GM21786 (cell line): ENCODE data around the gene NHLH1.
A peak's percentile ranks its signal among the peaks of the same experiment; 100 is the strongest.

ENCODE experiments used
- ATAC-seq: cut with Tn5 transposase; IDR thresholded peaks from one replicate; pipeline ENCODE4 v1.9.1; 2021; ENCODE audit not compliant: unreplicated experiment

The NHLH1 gene

GRCh38 chr1:160366731-160367515 lies at the start of gene NHLH1:
NHLH1 (plus strand) TSS chr1:160367071; CDS start chr1:160370732, 3,661 bp downstream.
- ATAC-seq: no peak

DNA sequence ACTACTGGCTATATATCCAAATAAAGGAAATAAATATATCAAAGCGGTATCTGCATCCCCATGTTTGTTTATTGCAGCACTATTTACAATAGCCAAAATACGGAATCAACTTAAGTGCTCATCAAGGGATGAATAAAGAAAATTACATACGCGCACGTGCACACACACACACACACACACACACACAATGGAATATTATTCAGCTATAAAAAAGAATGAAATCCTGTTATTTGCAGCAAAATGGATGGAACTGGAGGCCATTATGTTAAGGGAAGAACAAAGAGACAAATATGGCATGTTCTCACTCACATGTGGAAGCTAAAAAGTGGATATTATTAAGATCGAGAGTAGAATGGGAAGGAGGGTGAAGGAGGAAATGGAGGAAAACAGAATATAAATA lies 44.0 kb upstream of the NHLH1 start:
- ATAC-seq: no peak

GRCh38 chr1:160325252-160325651 lies 41.6 kb upstream of the NHLH1 start:
- ATAC-seq: no peak

GRCh38 chr1:160326418-160326817 lies 40.5 kb upstream of the NHLH1 start:
- no peak for ATAC-seq

DNA sequence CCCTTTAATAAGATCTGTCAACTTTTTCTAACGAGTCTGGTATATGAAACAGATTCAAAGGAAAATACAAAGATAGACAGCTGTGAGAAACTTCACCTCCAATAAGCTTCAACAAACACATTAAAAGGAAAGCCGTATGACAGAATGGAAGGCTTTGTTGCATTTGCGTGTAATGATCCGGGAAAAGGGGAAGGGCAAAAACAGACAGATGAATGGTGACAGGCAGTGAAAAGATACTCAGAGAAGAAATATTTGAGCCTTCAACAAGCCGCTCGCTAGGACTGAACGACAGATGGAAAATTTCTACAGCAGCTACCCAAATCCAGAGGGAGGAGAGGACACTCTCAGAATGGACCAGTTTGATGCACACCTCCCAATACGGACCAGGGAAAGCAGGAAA lies 38.7 kb upstream of the NHLH1 start:
- ATAC-seq: no peak

- no peak for ATAC-seq
These were observed 36.8 kb upstream of the NHLH1 start for GRCh38 chr1:160330119-160330518.

GRCh38 chr1:160332516-160332915 lies 34.4 kb upstream of the NHLH1 start:
- no peak for ATAC-seq

GRCh38 chr1:160338580-160338979 lies 28.3 kb upstream of the NHLH1 start:
- no peak for ATAC-seq

- ATAC-seq: no peak
These were observed 26.7 kb upstream of the NHLH1 start for GRCh38 chr1:160340146-160340545.

GRCh38 chr1:160340866-160341265 lies 26.0 kb upstream of the NHLH1 start:
- no peak for ATAC-seq

- no peak for ATAC-seq
These were observed 24.3 kb upstream of the NHLH1 start for GRCh38 chr1:160342526-160342925.

DNA sequence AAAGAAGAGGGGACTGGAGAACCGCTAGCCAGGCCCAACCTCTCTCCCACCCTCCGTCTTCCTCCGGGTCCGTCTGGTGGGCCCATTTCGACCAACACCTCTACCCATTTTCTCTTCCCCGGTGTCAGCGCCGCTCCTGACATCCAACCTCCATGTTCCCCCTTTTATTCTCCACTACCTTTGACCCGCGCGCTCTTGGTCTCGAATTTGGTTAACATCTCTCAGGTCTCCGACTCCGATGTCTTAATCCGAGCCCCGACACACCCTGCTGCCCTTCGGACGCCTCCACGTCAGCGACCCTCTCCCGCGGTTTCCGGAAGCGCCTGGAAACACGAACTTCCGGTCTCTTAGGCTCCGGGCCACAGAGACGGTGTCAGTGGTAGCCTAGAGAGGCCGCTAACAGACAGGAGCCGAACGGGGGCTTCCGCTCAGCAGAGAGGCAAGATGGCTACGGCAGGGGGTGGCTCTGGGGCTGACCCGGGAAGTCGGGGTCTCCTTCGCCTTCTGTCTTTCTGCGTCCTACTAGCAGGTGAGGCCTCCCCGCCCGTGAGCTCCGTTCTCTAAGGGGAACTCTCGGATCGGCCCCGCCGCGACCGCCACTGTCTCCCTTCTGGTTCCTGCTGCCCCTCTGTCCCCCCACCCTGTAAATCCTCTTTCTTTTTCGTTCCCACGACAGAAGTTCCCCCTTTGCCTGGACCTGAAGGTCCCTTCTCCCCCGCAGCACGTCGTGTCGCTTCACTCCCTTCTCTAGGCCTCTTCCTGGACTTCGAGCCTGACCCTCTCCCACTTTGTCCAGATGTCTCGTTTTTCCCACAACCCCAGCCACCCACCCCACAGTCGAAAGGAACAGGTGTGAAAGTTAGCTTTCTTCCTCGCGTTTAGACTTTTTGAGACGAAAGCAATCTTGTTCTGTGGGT lies 23.7 kb upstream of the NHLH1 start, which contains the start of the genes COPA and NCSTN:
Gene COPA, minus strand, starts transcription at position 298 of the 917 bp plus-strand sequence. Its CDS starts 80 bp downstream, at position 218.
Gene NCSTN, plus strand, starts transcription at position 431 of the 917 bp plus-strand sequence. Its CDS starts 14 bp downstream, at position 445.
- ATAC-seq: peak; percentile 94

DNA sequence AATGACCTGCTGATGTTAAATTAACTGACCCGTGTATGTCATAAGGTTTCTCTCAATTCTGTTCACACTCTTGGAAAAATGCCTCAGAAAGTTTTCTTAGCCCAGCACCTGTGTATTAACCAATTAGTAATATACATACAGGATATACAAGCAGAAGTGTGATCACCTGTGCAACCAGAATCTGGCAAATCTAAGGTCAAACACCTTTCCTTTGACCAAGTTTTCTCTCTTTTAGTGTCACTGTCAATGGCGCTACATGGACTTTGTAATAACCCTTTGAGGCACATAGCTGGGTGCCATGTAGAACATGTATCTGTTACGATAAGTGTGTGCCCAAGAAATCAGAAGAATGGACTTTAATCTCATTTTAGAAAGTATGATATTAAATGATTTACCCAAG lies 22.6 kb upstream of the NHLH1 start:
- ATAC-seq: no peak

DNA sequence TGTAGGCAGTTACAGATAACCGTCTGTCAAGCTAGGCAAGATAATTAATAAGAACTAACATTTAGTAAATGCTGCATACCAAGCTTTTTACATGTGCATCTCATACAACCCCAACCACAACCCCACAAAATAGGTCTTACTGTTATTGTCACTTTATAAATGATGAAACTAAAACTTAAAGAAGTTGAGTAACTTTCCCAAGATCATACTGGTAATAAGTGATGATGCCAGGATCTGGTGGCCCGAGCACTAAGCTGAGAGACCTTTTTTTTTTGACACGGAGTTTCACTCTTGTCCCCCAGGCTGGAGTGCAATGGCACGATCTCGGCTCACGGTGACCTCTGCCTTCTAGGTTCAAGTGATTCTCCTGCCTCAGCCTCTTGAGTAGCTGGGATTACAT lies 21.9 kb upstream of the NHLH1 start:
- no peak for ATAC-seq

DNA sequence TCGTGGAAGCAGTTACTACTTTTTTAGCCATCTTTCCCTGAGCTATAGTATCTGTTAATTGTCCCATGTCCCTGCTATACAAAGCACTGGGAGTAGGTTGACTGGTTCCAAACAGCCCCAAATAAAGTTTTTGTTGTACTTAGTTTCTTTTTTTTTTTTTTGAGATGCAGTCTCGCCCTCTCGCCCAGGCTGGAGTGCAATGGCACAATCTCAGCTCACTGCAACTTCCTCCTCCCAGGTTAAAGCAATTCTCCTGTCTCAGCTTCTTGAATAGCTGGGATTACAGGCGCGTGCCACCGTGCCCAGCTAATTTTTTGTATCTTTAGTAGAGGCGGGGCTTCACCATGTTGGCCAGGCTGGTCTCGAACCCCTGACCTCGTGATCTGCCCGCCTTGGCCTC lies 20.4 kb upstream of the NHLH1 start:
- ATAC-seq: no peak

DNA sequence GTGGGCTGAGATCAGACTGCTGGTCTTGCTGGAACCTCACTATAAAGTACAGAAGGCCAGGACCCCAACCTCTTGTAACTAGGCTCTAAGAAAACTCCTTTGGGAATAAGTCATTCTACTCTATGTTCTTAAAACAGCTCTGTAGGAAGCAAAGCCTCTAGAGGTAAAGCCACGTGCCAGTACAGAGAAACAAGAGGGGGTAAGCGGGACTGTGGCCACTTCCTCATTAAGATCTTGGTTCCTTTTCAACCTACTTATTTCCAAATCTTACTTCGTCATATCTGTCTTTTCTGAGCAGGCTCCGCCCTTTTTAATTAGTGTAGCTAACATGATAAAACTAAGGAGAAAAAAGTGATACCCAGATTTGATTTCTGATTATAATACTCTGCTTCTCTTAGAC lies 19.9 kb upstream of the NHLH1 start:
- ATAC-seq: peak; percentile 37

- ATAC-seq: no peak
These were observed 15.2 kb upstream of the NHLH1 start for GRCh38 chr1:160351629-160352028.

DNA sequence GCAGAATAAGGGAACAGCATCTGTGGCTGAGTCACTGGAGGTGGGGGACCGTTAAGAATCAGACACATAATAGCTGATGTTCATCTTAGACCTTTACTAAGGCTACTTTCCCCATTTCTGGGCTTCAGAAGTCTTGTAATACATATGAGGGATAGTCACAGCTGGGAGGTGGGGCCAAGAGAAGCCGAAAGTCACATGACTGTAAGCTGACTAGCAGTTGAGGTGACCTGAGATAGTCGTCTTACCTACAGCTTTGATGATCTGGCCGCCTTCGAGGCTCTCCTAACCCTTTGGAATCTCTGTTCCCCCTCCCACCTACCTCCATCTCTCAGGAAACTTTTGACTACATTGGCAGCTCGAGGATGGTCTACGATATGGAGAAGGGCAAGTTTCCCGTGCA lies 14.3 kb upstream of the NHLH1 start:
- ATAC-seq: no peak

GRCh38 chr1:160353223-160353622 lies 13.6 kb upstream of the NHLH1 start:
- ATAC-seq: no peak

- no peak for ATAC-seq
These were observed 12.4 kb upstream of the NHLH1 start for GRCh38 chr1:160354388-160354985.

DNA sequence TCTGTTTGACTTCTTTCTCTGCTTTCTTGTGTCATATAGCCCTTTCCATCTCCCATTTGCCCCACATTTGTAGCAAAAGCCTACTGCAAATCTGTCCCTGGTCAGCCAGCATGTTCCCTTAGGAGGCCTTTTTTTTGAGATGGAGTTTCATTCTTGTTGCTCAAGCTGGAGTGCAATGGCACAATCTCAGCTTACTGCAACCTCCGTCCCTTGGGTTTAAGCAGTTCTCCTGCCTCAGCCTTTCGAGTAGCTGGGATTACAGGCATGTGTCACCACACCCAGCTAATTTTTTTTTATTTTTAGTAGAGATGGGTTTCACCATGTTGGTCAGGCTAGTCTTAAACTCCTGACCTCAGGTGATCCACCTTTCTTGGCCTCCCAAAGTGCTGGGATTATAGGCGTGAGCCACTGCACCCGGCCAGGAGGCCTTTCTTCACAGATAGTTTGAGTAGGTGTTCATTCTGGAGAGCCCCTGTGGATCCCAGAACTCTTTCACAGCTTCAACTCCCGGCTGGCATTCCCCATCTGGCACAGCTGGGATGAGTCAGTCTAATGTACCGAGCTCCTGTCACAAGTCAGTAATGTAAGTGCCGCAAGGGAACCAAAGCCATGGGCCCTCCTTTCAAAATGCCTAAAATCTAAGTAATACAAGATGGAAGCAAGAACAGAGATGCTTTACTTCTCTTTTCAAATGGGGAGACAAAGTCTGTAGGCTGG lies 9.4 kb upstream of the NHLH1 start:
- no peak for ATAC-seq
